ENCODE measurements around the gene SIMC1.
"Not testable (repeated sequence)": the region's sequence is repeated elsewhere in the genome, so short reads cannot be mapped to it uniquely, and the experiment has no call there.

The SIMC1 gene

GRCh38 chr5:176216393-176216916 lies 21.8 kb upstream of the SIMC1 start:
- DNase-seq = not testable (repeated sequence)

GRCh38 chr5:176217188-176217729 lies 21.0 kb upstream of the SIMC1 start:
- not testable (repeated sequence) for DNase-seq

GRCh38 chr5:176217764-176218163 lies 20.5 kb upstream of the SIMC1 start:
- not testable (repeated sequence) for DNase-seq

- DNase-seq = not testable (repeated sequence)
Observed at GRCh38 chr5:176222006-176222405, 16.2 kb upstream of the SIMC1 start.

- not testable (repeated sequence) for DNase-seq
Observed at GRCh38 chr5:176228358-176228757, 9.9 kb upstream of the SIMC1 start.

GRCh38 chr5:176233253-176233652 lies 5.0 kb upstream of the SIMC1 start:
- not testable (repeated sequence) for DNase-seq

- peak in 1 of 2 experiments; percentile 65 for DNase-seq
Observed at GRCh38 chr5:176235155-176235554, 3.1 kb upstream of the SIMC1 start.

- DNase-seq = not testable (repeated sequence)
Observed at GRCh38 chr5:176238645-176239283, 540 bp downstream of the SIMC1 start.

- not testable (repeated sequence) for DNase-seq
Observed at GRCh38 chr5:176239304-176239703, 1.1 kb downstream of the SIMC1 start.

- not testable (repeated sequence) for DNase-seq
Observed at GRCh38 chr5:176244318-176244717, 6.1 kb downstream of the SIMC1 start.

- not testable (repeated sequence) for DNase-seq
Observed at GRCh38 chr5:176245074-176245473, 6.8 kb downstream of the SIMC1 start.

- not testable (repeated sequence) for DNase-seq
Observed at GRCh38 chr5:176245489-176245888, 7.3 kb downstream of the SIMC1 start.

- not testable (repeated sequence) for DNase-seq
Observed at GRCh38 chr5:176250691-176251090, 12.5 kb downstream of the SIMC1 start.

- DNase-seq = not testable (repeated sequence)
Observed at GRCh38 chr5:176252171-176252570, 13.9 kb downstream of the SIMC1 start.

GRCh38 chr5:176253370-176254065 lies 15.3 kb downstream of the SIMC1 start:
- DNase-seq = not testable (repeated sequence)

- DNase-seq = not testable (repeated sequence)
Observed at GRCh38 chr5:176254066-176254393, 15.8 kb downstream of the SIMC1 start.

- not testable (repeated sequence) for DNase-seq
Observed at GRCh38 chr5:176257871-176258505, 19.8 kb downstream of the SIMC1 start.

GRCh38 chr5:176260682-176261081 lies 22.5 kb downstream of the SIMC1 start:
- DNase-seq = not testable (repeated sequence)

GRCh38 chr5:176266448-176266847 lies 28.2 kb downstream of the SIMC1 start:
- DNase-seq = not testable (repeated sequence)

GRCh38 chr5:176289018-176289417 lies 50.8 kb downstream of the SIMC1 start:
- not testable (repeated sequence) for DNase-seq

GRCh38 chr5:176290057-176290840 lies 52.0 kb downstream of the SIMC1 start:
- DNase-seq = not testable (repeated sequence)

- not testable (repeated sequence) for DNase-seq
Observed at GRCh38 chr5:176305356-176305755, 67.1 kb downstream of the SIMC1 start.
